ENCODE measurements around the gene EFHC1. TPM values are rescaled to one million over a fixed set of nuclear protein-coding genes. Genes with fewer than 3 reads are reported as not detected.

Gene EFHC1
- total and polyA plus RNA-seq, 3 donors from 2014 or later, result 41.8 to 133 (median 62.9) TPM

GRCh38 chr6:52511572-52512151 is 91.5 kb downstream of the EFHC1 start:
- intact Hi-C loops (cut with DNase I; ENCODE audit: low total_unique reads), result loop anchor here (10.0 kb wide), 1 partner anchor 63 kb away; the partner anchor contains the start of gene TRAM2
- H3K4me3 ChIP-seq, result no peak overlapping the region
- H3K27ac ChIP-seq, result peak overlapping the region; percentile 69 to 74
- H3K4me1 ChIP-seq, result peaks cover 47% of the 10 kb centered on the region
- H3K27me3 ChIP-seq, result no peaks in the 10 kb centered on the region
- H3K36me3 ChIP-seq (ENCODE audit: low read depth, missing control alignments), result no peaks in the 10 kb centered on the region
- no peaks in the 10 kb centered on the region for H3K9me3 ChIP-seq
- TF ChIP-seq POLR2A (IDR thresholded peaks at IDR 0.05) (no peak), CTCF (IDR thresholded peaks at IDR 0.05) (no peak)
- 60 to 81% methylated on average over 12 of the region's 12 CpGs for WGBS, 2 donors
- no peak for DNase-seq

GRCh38 chr6:52512199-52512598 is 92.1 kb downstream of the EFHC1 start:
- TF ChIP-seq CTCF (IDR thresholded peaks at IDR 0.05), result no peak
- no peak for TF ChIP-seq POLR2A (IDR thresholded peaks at IDR 0.05)
- DNase-seq, result peak; percentile 74
- Histone ChIP-seq H3K36me3 (ENCODE audit: low read depth, missing control alignments) (no peaks in the 10 kb centered on the region), H3K4me3 (no peak overlapping the region), H3K9me3 (no peaks in the 10 kb centered on the region), H3K4me1 (peaks cover 53% of the 10 kb centered on the region), H3K27ac (peak overlapping the region; percentile 69 to 74), H3K27me3 (no peaks in the 10 kb centered on the region)
- intact Hi-C loops (cut with DNase I; ENCODE audit: low total_unique reads), result loop anchor here (10.0 kb wide), 1 partner anchor 63 kb away; the partner anchor contains the start of gene TRAM2
- 28 to 34% methylated on average over 4 of the region's 4 CpGs for WGBS, 2 donors

GRCh38 chr6:52513464-52513863 is 93.3 kb downstream of the EFHC1 start:
- no peaks in the 10 kb centered on the region for H3K27me3 ChIP-seq
- no peak overlapping the region for H3K4me3 ChIP-seq
- H3K27ac ChIP-seq, result peak overlapping the region in 1 of 2 donors; percentile 74
- WGBS, 2 donors, result 54 to 55% methylated on average over 2 of the region's 2 CpGs
- intact Hi-C loops (cut with DNase I; ENCODE audit: low total_unique reads), result loop anchor here (10.0 kb wide), 1 partner anchor 61 kb away; the partner anchor contains the start of gene TRAM2
- TF ChIP-seq CTCF (IDR thresholded peaks at IDR 0.05), result no peak
- DNase-seq, result no peak
- H3K36me3 ChIP-seq (ENCODE audit: low read depth, missing control alignments), result no peaks in the 10 kb centered on the region
- no peaks in the 10 kb centered on the region for H3K9me3 ChIP-seq
- H3K4me1 ChIP-seq, result peaks cover 65% of the 10 kb centered on the region

GRCh38 chr6:52513896-52514295 is 93.8 kb downstream of the EFHC1 start:
- no peaks in the 10 kb centered on the region for H3K27me3 ChIP-seq
- no peaks in the 10 kb centered on the region for H3K36me3 ChIP-seq (ENCODE audit: low read depth, missing control alignments)
- H3K4me3 ChIP-seq, result no peak overlapping the region
- intact Hi-C loops (cut with DNase I; ENCODE audit: low total_unique reads), result loop anchor here (10.0 kb wide), 1 partner anchor 61 kb away; the partner anchor contains the start of gene TRAM2
- DNase-seq, result no peak
- peaks cover 68% of the 10 kb centered on the region for H3K4me1 ChIP-seq
- no peak for TF ChIP-seq POLR2A (IDR thresholded peaks at IDR 0.05)
- no peak for TF ChIP-seq CTCF (IDR thresholded peaks at IDR 0.05)
- H3K27ac ChIP-seq, result peak overlapping the region; percentile 10 to 74
- 72 to 74% methylated on average over 4 of the region's 4 CpGs for WGBS, 2 donors
- no peaks in the 10 kb centered on the region for H3K9me3 ChIP-seq

- Histone ChIP-seq H3K9me3 (no peaks in the 10 kb centered on the region), H3K36me3 (ENCODE audit: low read depth, missing control alignments) (no peaks in the 10 kb centered on the region), H3K4me3 (no peak overlapping the region), H3K27ac (peak overlapping the region; percentile 22 to 74), H3K27me3 (no peaks in the 10 kb centered on the region), H3K4me1 (peaks cover 68% of the 10 kb centered on the region)
- TF ChIP-seq CTCF (IDR thresholded peaks at IDR 0.05) (no peak), POLR2A (IDR thresholded peaks at IDR 0.05) (no peak)
- DNase-seq, result no peak
- intact Hi-C loops (cut with DNase I; ENCODE audit: low total_unique reads), result loop anchor here (10.0 kb wide), 1 partner anchor 60 kb away; the partner anchor contains the start of gene TRAM2
- 57 to 73% methylated on average over 7 of the region's 7 CpGs for WGBS, 2 donors
These were observed 94.4 kb downstream of the EFHC1 start for GRCh38 chr6:52514514-52514913.
